A673 (cell line): Measurements from ENCODE around the gene STK33. TPM values are rescaled to one million over a fixed set of nuclear protein-coding genes. Genes with fewer than 3 reads are reported as not detected.
"Not testable (repeated sequence)": the region's sequence is repeated elsewhere in the genome, so short reads cannot be mapped to it uniquely, and the experiment has no call there.

ENCODE experiments used
- BruUV-seq: library from RNA; stranded (reverse); fragments of 400-500 nt; replicated peaks from 2 replicates; lab custom pipeline; 2021; lab: Mats Ljungman, UMichigan
- CTCF ChIA-PET: fragments of 300-600 bp; sonication (Branson Sonifier 250); formaldehyde crosslinking; loops from one replicate; lab custom pipeline; 2022; ENCODE audit warnings: antibody characterized with exemption; lab: Charles Lee
- POLR2A ChIA-PET: fragments of 300-600 bp; sonication (Branson Sonifier 250); formaldehyde crosslinking; loops from one replicate; lab custom pipeline; 2022; ENCODE audit warnings: antibody characterized with exemption; ENCODE audit not compliant: low non-redundant PET; lab: Charles Lee
- DNase-seq: peaks from one replicate; pipeline ENCODE4 v3.0.0-alpha.2; 2015; ENCODE audit warnings: low spot score
- H3K27ac ChIP-seq: fragments of 200-600 bp; sonication (generic); 2 replicates; pipeline ENCODE4 v1.5.1; 2016; ENCODE audit warnings: mixed run types, low read depth, mild to moderate bottlenecking, mixed read lengths, antibody characterized with exemption, low read length; ENCODE audit not compliant: poor library complexity, severe bottlenecking
- H3K27me3 ChIP-seq: fragments of 200-600 bp; sonication (generic); replicated peaks from 2 replicates; pipeline ENCODE4 v1.6.1; 2017; ENCODE audit warnings: mixed run types, low read depth, mild to moderate bottlenecking, mixed read lengths, antibody characterized with exemption, low read length; ENCODE audit not compliant: insufficient read depth, poor library complexity
- H3K36me3 ChIP-seq: fragments of 200-600 bp; sonication (generic); 2 replicates; pipeline ENCODE4 v1.6.1; 2016; ENCODE audit warnings: mixed run types, mild to moderate bottlenecking, mixed read lengths, antibody characterized with exemption, low read length; ENCODE audit not compliant: insufficient read depth, poor library complexity, severe bottlenecking
- H3K4me1 ChIP-seq: fragments of 200-600 bp; sonication (generic); 2 replicates; pipeline ENCODE4 v1.6.1; 2017; ENCODE audit warnings: mixed run types, mild to moderate bottlenecking, mixed read lengths, antibody characterized with exemption, low read length; ENCODE audit not compliant: insufficient read depth, poor library complexity, severe bottlenecking
- H3K4me3 ChIP-seq: fragments of 200-600 bp; sonication (generic); 2 replicates; pipeline ENCODE4 v1.5.1; 2016; ENCODE audit warnings: low read depth, mixed run types, mild to moderate bottlenecking, mixed read lengths, low read length; ENCODE audit not compliant: poor library complexity, severe bottlenecking
- H3K9me3 ChIP-seq: fragments of 200-600 bp; sonication (generic); 2 replicates; pipeline ENCODE4 v1.6.1; 2016; ENCODE audit warnings: mixed run types, low read depth, mild to moderate bottlenecking, mixed read lengths, antibody characterized with exemption, low read length; ENCODE audit not compliant: poor library complexity, severe bottlenecking
- EZH2 ChIP-seq: fragments of 200-600 bp; sonication (generic); IDR thresholded peaks from 2 replicates; pipeline ENCODE4 v1.6.1; 2017; ENCODE audit warnings: borderline replicate concordance, low read depth, mild to moderate bottlenecking, mixed read lengths, antibody characterized with exemption, low read length; ENCODE audit not compliant: poor library complexity, severe bottlenecking
- intact Hi-C: fragments of 100-400 bp; cut with micrococcal nuclease; formaldehyde crosslinking; loops from one replicate; pipeline ENCODE4 v1.10.0; 2022; ENCODE audit not compliant: unreplicated experiment
- total RNA-seq: library from RNA; stranded (reverse); gene quantifications from 2 replicates; pipeline ENCODE4 v1.2.3, GENCODE V29; 2021
- TF ChIP-seq, protein P1 (sequence below): fragments of 300-800, 200-600 bp; sonication (generic); conservative IDR thresholded peaks from 2 replicates; pipeline ENCODE4 v1.5.1; 2017; ENCODE audit warnings: low read depth, mild to moderate bottlenecking, antibody characterized with exemption, low read length, moderate library complexity, mixed read lengths

The STK33 gene
- total RNA-seq, 1 experiment from 2014 or later, result not detected

DNA sequence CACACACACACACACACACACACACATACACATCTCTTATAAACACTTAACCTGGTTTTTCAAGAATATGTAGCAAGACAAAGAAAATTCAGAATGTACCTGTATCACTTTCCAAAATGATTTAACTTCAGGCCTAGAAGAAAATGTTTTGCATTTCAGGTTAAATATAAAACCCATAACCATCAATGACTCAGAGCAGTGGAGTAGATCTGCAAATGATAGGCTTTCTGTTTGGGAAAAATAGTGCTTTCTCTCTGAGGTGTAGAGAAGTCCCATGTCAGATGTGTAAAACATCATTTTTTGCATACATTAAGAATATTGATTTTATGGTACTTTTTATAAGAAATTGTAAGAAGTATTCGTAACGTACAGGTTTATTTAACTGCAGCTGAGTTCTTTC lies 116.9 kb downstream of the STK33 start:
- no peak for DNase-seq
- Histone ChIP-seq H3K27ac (no peak overlapping the region), H3K4me1 (no peaks in the 10 kb centered on the region), H3K27me3 (peaks cover 51% of the 10 kb centered on the region), H3K4me3 (no peak overlapping the region), H3K36me3 (no peaks in the 10 kb centered on the region), H3K9me3 (no peaks in the 10 kb centered on the region)
- ChIA-PET CTCF (no interaction called here), POLR2A (no interaction called here)
- no TSS peak for BruUV-seq
- TF ChIP-seq EZH2, result no peak
- TF ChIP-seq, protein P1, sequence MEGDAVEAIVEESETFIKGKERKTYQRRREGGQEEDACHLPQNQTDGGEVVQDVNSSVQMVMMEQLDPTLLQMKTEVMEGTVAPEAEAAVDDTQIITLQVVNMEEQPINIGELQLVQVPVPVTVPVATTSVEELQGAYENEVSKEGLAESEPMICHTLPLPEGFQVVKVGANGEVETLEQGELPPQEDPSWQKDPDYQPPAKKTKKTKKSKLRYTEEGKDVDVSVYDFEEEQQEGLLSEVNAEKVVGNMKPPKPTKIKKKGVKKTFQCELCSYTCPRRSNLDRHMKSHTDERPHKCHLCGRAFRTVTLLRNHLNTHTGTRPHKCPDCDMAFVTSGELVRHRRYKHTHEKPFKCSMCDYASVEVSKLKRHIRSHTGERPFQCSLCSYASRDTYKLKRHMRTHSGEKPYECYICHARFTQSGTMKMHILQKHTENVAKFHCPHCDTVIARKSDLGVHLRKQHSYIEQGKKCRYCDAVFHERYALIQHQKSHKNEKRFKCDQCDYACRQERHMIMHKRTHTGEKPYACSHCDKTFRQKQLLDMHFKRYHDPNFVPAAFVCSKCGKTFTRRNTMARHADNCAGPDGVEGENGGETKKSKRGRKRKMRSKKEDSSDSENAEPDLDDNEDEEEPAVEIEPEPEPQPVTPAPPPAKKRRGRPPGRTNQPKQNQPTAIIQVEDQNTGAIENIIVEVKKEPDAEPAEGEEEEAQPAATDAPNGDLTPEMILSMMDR, result no peak
- intact Hi-C loops, result no loop called here

DNA sequence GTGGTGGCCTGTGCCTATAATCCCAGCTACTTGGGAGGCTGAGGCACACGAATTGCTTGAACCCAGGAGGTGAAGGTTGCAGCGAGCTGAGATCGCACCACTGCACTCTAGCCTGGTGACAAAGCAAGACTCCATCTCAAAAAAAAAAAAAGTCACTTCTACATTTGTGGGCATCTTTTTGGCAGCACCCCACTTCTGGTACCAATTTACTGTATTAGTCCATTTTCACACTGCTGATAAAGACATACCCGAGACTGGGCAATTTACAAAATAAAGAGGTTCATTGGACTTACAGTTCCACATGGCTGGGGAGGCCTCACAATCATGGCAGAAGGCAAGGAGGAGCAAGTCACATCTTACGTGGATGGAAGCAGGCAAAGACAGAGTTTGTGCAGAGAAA lies 126.2 kb downstream of the STK33 start:
- BruUV-seq, DNase-seq, H3K9me3 ChIP-seq, POLR2A ChIA-PET, intact Hi-C loops, H3K36me3 ChIP-seq, H3K27ac ChIP-seq, H3K4me3 ChIP-seq, CTCF ChIA-PET, H3K4me1 ChIP-seq: not testable (repeated sequence)
- peaks cover 25% of the 10 kb centered on the region for H3K27me3 ChIP-seq

DNA sequence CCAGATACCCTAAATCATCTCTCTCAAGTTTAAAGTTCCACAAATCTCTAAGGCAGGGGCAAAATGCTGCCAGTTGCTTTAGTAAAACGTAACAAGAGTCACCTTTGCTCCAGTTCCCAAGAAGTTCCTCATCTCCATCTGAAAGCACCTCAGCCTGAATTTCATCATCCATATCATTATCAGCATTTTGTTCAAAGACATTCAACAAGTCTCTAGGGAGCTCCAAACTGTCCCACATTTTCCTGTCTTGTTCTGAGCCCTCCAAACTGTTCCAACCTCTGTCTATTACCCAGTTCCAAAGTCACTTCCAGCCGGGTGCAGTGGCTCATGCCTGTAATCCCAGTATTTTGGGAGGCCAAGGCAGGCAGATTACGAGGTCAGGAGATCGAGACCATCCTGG lies 126.7 kb downstream of the STK33 start:
- H3K36me3 ChIP-seq, H3K9me3 ChIP-seq, H3K27ac ChIP-seq, H3K4me1 ChIP-seq, intact Hi-C loops, POLR2A ChIA-PET, CTCF ChIA-PET, DNase-seq, H3K4me3 ChIP-seq, BruUV-seq: not testable (repeated sequence)
- H3K27me3 ChIP-seq, result peaks cover 27% of the 10 kb centered on the region

DNA sequence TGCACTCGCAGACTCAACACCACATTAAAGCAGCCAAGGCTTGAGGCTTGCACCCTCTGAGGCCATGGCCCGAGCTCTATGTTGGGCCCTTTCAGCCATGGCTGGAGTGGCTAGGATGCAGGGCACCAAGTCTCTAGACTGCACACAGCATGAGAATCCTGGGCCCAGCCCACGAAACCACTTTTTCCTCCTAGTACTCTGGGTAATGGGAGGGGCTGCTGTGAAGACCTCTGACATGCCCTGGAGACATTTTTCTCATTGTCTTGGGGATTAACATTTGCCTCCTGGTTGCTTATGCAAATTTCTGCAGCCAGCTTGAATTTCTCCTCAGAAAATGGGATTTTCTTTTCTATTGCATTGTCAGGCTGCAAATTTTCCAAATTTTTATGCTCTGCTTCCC lies 127.1 kb downstream of the STK33 start:
- H3K9me3 ChIP-seq, H3K27ac ChIP-seq, H3K36me3 ChIP-seq, H3K4me3 ChIP-seq, H3K4me1 ChIP-seq, POLR2A ChIA-PET, DNase-seq, BruUV-seq, CTCF ChIA-PET, intact Hi-C loops: not testable (repeated sequence)
- H3K27me3 ChIP-seq, result peaks cover 28% of the 10 kb centered on the region
